GM21367 (cell line): ENCODE measurements around the gene OR6C2.
"Not testable (repeated sequence)": the region's sequence is repeated elsewhere in the genome, so short reads cannot be mapped to it uniquely, and the experiment has no call there.

ENCODE experiments used
- ATAC-seq: cut with Tn5 transposase; IDR thresholded peaks from one replicate; pipeline ENCODE4 v1.9.1; 2021; ENCODE audit not compliant: unreplicated experiment

The OR6C2 gene

GRCh38 chr12:55443776-55444175 lies at the start of gene OR6C2:
Gene OR6C2, plus strand, starts transcription at chr12:55444076. Its CDS starts 8,138 bp downstream, at chr12:55452214.
- ATAC-seq = no peak

- ATAC-seq = no peak
Observed at GRCh38 chr12:55396326-55396725, 47.5 kb upstream of the OR6C2 start.

GRCh38 chr12:55400229-55400628 lies 43.6 kb upstream of the OR6C2 start, which contains the start of gene OR6C65:
Gene OR6C65, plus strand, starts transcription at chr12:55400529. Its CDS starts 0 bp downstream, at chr12:55400529.
- no peak for ATAC-seq

GRCh38 chr12:55407866-55408265 lies 36.0 kb upstream of the OR6C2 start:
- no peak for ATAC-seq

GRCh38 chr12:55409133-55409532 lies 34.7 kb upstream of the OR6C2 start:
- ATAC-seq = not testable (repeated sequence)

- not testable (repeated sequence) for ATAC-seq
Observed at GRCh38 chr12:55412138-55412537, 31.7 kb upstream of the OR6C2 start.

GRCh38 chr12:55413498-55414388 lies 30.1 kb upstream of the OR6C2 start:
- not testable (repeated sequence) for ATAC-seq

GRCh38 chr12:55414396-55414823 lies 29.5 kb upstream of the OR6C2 start:
- not testable (repeated sequence) for ATAC-seq

GRCh38 chr12:55414889-55415288 lies 29.0 kb upstream of the OR6C2 start:
- not testable (repeated sequence) for ATAC-seq

GRCh38 chr12:55416961-55417360 lies 26.9 kb upstream of the OR6C2 start:
- ATAC-seq = no peak

- ATAC-seq = no peak
Observed at GRCh38 chr12:55420307-55420962, 23.4 kb upstream of the OR6C2 start.

GRCh38 chr12:55425954-55426353 lies 17.9 kb upstream of the OR6C2 start, which contains the start of gene OR6C76:
Gene OR6C76, plus strand, starts transcription at chr12:55426254. Its CDS starts 0 bp downstream, at chr12:55426254.
- ATAC-seq = no peak

GRCh38 chr12:55428331-55429243 lies 15.3 kb upstream of the OR6C2 start:
- no peak for ATAC-seq

GRCh38 chr12:55441233-55441632 lies 2.6 kb upstream of the OR6C2 start:
- not testable (repeated sequence) for ATAC-seq

- ATAC-seq = no peak
Observed at GRCh38 chr12:55445357-55445756, 1.5 kb downstream of the OR6C2 start.

GRCh38 chr12:55446326-55446725 lies 2.5 kb downstream of the OR6C2 start:
- no peak for ATAC-seq

GRCh38 chr12:55448825-55449224 lies 4.9 kb downstream of the OR6C2 start:
- ATAC-seq = no peak

GRCh38 chr12:55464926-55465325 lies 21.1 kb downstream of the OR6C2 start:
- not testable (repeated sequence) for ATAC-seq

- peak; percentile 77 for ATAC-seq
Observed at GRCh38 chr12:55467836-55468235, 24.0 kb downstream of the OR6C2 start.

- no peak for ATAC-seq
Observed at GRCh38 chr12:55469291-55469690, 25.4 kb downstream of the OR6C2 start.
